Cardiac muscle cell (in vitro differentiated cells and primary cell): Measurements from ENCODE around the gene MARCHF3. TPM values are rescaled to one million over a fixed set of nuclear protein-coding genes. Genes with fewer than 3 reads are reported as not detected.

Experiments
- DNase-seq, 2 donors: peaks; one replicate each; pipeline versions ENCODE4 v3.0.0 to v3.0.0-alpha.2; 2010 to 2017; ENCODE audit warnings: low read depth in 1 of 2, low spot score in 1 of 2
- H3K27ac ChIP-seq: fragments of 200-600 bp; sonication (generic); 2 replicates; pipeline ENCODE4 v1.5.1; 2016
- H3K27me3 ChIP-seq: fragments of 200-600 bp; sonication (generic); 2 replicates; pipeline ENCODE4 v1.6.0; 2016; ENCODE audit warnings: control low read depth
- H3K36me3 ChIP-seq: fragments of 200-600 bp; sonication (generic); 2 replicates; pipeline ENCODE4 v1.5.1; 2016; ENCODE audit warnings: control low read depth
- H3K4me1 ChIP-seq: fragments of 200-600 bp; sonication (generic); 2 replicates; pipeline ENCODE4 v1.8.1; 2017; ENCODE audit warnings: low read depth, mild to moderate bottlenecking, mixed run types
- H3K4me3 ChIP-seq: fragments of 200-600 bp; sonication (generic); 2 replicates; pipeline ENCODE4 v1.5.1; 2016; ENCODE audit warnings: mild to moderate bottlenecking
- H3K9me3 ChIP-seq: fragments of 200-600 bp; sonication (generic); 2 replicates; pipeline ENCODE4 v1.5.1; 2017; ENCODE audit warnings: low read depth, mild to moderate bottlenecking, control low read depth
- CTCF ChIP-seq: IDR thresholded peaks from 2 replicates; pipeline ENCODE4 v1.5.1; 2012; ENCODE audit warnings: low read depth, mild to moderate bottlenecking, low read length
- polyA plus RNA-seq: library from polyadenylated mRNA; unstranded; fragments of >200 nt; fragmentation: Nextera tagmentation; extraction: Ambion mirVana; gene quantifications from 2 replicates; pipeline ENCODE4 v1.2.1, GENCODE V29; 2016
- total RNA-seq: library from RNA; depleted of rRNA; stranded (reverse); fragments of >200 nt; gene quantifications from 2 replicates; pipeline ENCODE4 v1.2.3, GENCODE V29; 2016

Gene MARCHF3
- total and polyA plus RNA-seq, 2 experiments from 2014 or later, result 5.2 to 32.3 TPM

- no peak for TF ChIP-seq CTCF
- DNase-seq, result no peak
- peaks cover 48% of the 10 kb centered on the region for H3K36me3 ChIP-seq
- no peaks in the 10 kb centered on the region for H3K27me3 ChIP-seq
- H3K4me1 ChIP-seq, result no peaks in the 10 kb centered on the region
- no peak overlapping the region for H3K4me3 ChIP-seq
- H3K9me3 ChIP-seq, result no peaks in the 10 kb centered on the region
- no peak overlapping the region for H3K27ac ChIP-seq
Observed at GRCh38 chr5:126831156-126831555, 199.2 kb downstream of the MARCHF3 start.

- H3K27ac ChIP-seq, result no peak overlapping the region
- no peaks in the 10 kb centered on the region for H3K9me3 ChIP-seq
- no peak for DNase-seq
- no peaks in the 10 kb centered on the region for H3K27me3 ChIP-seq
- TF ChIP-seq CTCF, result no peak
- H3K36me3 ChIP-seq, result peaks cover 56% of the 10 kb centered on the region
- H3K4me3 ChIP-seq, result no peak overlapping the region
- no peaks in the 10 kb centered on the region for H3K4me1 ChIP-seq
Observed at GRCh38 chr5:126830061-126830460, 200.3 kb downstream of the MARCHF3 start.

GRCh38 chr5:126829098-126829497 is 201.3 kb downstream of the MARCHF3 start:
- Histone ChIP-seq H3K4me3 (no peak overlapping the region), H3K27ac (no peak overlapping the region), H3K36me3 (peaks cover 59% of the 10 kb centered on the region), H3K9me3 (no peaks in the 10 kb centered on the region), H3K4me1 (no peaks in the 10 kb centered on the region), H3K27me3 (no peaks in the 10 kb centered on the region)
- no peak for TF ChIP-seq CTCF
- DNase-seq, result no peak

- Histone ChIP-seq H3K36me3 (peaks cover 61% of the 10 kb centered on the region), H3K4me1 (no peaks in the 10 kb centered on the region), H3K27me3 (no peaks in the 10 kb centered on the region), H3K9me3 (no peaks in the 10 kb centered on the region), H3K27ac (peak overlapping the region; percentile 42), H3K4me3 (no peak overlapping the region)
- no peak for DNase-seq
- no peak for TF ChIP-seq CTCF
Observed at GRCh38 chr5:126826619-126827215, 203.6 kb downstream of the MARCHF3 start.

GRCh38 chr5:126819253-126819652 is 211.1 kb downstream of the MARCHF3 start:
- Histone ChIP-seq H3K36me3 (peaks cover 31% of the 10 kb centered on the region), H3K4me1 (no peaks in the 10 kb centered on the region), H3K4me3 (no peak overlapping the region), H3K9me3 (no peaks in the 10 kb centered on the region), H3K27me3 (no peaks in the 10 kb centered on the region), H3K27ac (no peak overlapping the region)
- DNase-seq, result no peak
- TF ChIP-seq CTCF, result no peak
